ENCODE data around the gene ARPC4.

ARPC4 gene

DNA sequence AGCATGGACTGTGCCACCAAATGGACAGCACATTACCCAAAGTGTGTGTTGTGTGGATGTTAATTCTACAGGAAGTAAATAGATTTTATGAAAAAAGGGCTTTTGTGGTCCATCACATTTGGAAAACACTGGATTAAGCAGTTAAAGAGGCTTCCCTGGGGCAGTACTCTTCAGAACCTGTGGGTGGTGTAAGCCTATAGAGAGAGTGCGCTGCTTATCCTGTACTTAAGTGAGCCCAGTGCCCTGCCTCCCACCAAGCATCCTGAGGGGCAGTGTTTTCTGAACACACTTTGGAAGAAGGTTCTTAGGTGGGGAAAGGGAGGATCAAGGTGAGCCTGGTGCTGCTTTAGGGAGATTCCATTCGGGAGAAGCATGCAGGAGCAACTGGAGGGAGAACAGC lies 28.1 kb downstream of the ARPC4 start:
- no peaks in the 10 kb centered on the region for H3K9me3 ChIP-seq (ENCODE audit: control insufficient read depth in 2 of 2, low read length in 2 of 2)
- no peak overlapping the region for H3K4me3 ChIP-seq (ENCODE audit: low read length in 2 of 2)
- H3K4me1 ChIP-seq (ENCODE audit: control insufficient read depth, insufficient read depth, low read length) = no peaks in the 10 kb centered on the region
- peaks cover 3 to 8% of the 10 kb centered on the region in 2 donors for H3K36me3 ChIP-seq (ENCODE audit: control insufficient read depth in 2 of 2, insufficient read depth in 2 of 2, low read length in 2 of 2)
- H3K27me3 ChIP-seq (ENCODE audit: control insufficient read depth in 1 of 2, insufficient read depth in 2 of 2, low read length in 2 of 2) = no peaks in the 10 kb centered on the region
- no peak overlapping the region for H3K9ac ChIP-seq (ENCODE audit: low read length in 2 of 2)
- no peak overlapping the region for H3K27ac ChIP-seq (ENCODE audit: low read length)

DNA sequence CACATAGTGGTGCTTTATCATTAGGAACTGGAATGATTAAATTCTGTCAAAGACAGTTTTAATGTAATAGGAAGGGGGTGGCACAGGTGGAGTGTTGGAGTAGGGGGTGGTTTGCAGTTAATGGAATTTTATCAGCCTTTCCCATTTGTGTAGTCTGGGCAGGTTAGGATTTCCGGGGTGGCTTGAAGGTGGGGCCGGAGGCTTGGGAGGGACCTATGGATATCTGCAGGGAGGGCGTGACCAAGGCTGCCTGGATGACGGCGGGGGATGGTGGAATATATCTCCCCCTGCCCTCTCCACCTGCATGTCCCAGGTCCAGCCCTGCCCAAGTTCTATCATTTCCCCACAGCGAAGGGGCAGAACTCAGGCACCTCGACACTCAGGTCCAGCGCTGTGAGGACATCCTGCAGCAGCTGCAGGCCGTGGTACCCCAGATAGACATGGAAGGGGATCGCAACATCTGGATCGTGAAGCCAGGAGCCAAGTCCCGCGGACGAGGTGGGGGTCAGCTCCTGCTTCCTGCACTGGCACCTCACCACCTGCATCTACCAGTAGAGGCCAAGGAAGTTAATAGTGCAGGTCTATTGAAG lies 32.7 kb downstream of the ARPC4 start:
- Histone ChIP-seq H3K4me1 (ENCODE audit: control insufficient read depth, insufficient read depth, low read length) (no peaks in the 10 kb centered on the region), H3K9ac (ENCODE audit: low read length in 2 of 2) (no peak overlapping the region), H3K9me3 (ENCODE audit: control insufficient read depth in 2 of 2, low read length in 2 of 2) (no peaks in the 10 kb centered on the region), H3K36me3 (ENCODE audit: control insufficient read depth in 2 of 2, insufficient read depth in 2 of 2, low read length in 2 of 2) (peaks cover 13 to 14% of the 10 kb centered on the region in 2 donors), H3K27ac (ENCODE audit: low read length) (no peak overlapping the region), H3K4me3 (ENCODE audit: low read length in 2 of 2) (no peak overlapping the region), H3K27me3 (ENCODE audit: control insufficient read depth in 1 of 2, insufficient read depth in 2 of 2, low read length in 2 of 2) (no peaks in the 10 kb centered on the region)

DNA sequence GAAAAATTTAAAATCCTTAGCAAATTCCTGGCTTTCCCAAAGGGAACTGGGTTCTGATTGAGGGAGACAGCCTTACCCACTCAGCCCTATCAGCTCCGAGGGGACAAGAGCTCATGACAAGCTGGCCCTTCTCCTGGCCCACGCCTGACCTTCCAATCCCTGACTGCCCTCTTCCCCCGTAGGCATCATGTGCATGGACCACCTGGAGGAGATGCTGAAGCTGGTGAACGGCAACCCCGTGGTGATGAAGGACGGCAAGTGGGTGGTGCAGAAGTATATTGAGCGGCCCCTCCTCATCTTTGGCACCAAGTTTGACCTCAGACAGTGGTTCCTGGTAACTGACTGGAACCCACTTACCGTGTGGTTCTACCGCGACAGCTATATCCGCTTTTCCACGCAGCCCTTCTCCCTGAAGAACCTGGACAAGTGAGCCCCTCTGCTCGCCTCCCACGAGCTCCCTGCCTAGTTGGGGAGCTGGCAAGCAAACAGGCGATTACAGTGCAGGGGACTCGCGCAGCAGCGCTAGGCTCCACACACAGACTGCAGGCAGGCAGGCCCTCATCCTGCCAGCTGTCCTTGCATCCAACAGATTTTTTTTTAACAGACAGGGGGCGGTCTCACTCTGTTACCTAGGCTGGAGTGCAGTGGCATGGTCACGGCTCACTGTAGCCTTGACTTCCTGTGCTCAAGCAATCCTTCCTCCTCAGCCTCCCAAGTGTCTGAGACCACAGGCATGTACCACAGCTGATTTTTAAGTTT lies 34.1 kb downstream of the ARPC4 start:
- no peaks in the 10 kb centered on the region for H3K9me3 ChIP-seq (ENCODE audit: control insufficient read depth in 2 of 2, low read length in 2 of 2)
- H3K27ac ChIP-seq (ENCODE audit: low read length) = no peak overlapping the region
- H3K4me3 ChIP-seq (ENCODE audit: low read length in 2 of 2) = no peak overlapping the region
- H3K4me1 ChIP-seq (ENCODE audit: control insufficient read depth, insufficient read depth, low read length) = no peaks in the 10 kb centered on the region
- no peak overlapping the region for H3K9ac ChIP-seq (ENCODE audit: low read length in 2 of 2)
- H3K27me3 ChIP-seq (ENCODE audit: control insufficient read depth in 1 of 2, insufficient read depth in 2 of 2, low read length in 2 of 2) = no peaks in the 10 kb centered on the region
- H3K36me3 ChIP-seq (ENCODE audit: control insufficient read depth in 2 of 2, insufficient read depth in 2 of 2, low read length in 2 of 2) = peaks cover 13 to 17% of the 10 kb centered on the region in 2 donors

DNA sequence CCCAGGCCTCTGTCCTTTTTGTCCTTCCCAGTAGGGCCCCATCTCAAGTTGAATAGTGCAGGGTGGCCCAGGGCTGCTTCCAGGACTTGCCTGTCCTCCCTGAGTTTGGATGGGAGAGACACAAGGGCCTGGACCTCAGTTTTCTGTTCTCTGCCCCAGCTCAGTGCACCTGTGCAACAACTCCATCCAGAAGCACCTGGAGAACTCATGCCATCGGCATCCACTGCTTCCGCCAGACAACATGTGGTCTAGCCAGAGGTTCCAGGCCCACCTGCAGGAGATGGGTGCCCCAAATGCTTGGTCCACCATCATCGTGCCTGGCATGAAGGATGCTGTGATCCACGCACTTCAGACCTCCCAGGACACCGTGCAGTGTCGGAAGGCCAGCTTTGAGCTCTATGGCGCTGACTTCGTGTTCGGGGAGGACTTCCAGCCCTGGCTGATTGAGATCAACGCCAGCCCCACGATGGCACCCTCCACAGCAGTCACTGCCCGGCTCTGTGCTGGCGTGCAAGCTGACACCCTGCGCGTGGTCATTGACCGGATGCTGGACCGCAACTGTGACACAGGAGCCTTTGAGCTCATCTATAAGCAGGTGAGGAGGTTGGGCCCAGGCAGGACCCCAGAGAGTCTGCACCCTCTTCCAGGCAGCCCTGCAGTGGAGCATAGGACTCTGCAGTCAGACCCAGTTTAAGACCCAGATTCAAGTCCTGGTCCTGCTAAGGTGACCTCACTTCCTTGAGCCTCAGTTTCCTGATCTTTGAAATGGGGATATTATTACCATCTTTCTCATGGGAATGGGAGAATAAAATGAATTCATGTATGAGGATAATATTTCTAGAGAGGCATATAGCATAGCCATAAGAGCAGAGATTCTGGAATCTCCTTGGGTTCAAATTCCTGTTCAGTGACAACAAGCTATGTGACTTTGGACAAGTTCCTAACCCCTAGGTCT lies 36.2 kb downstream of the ARPC4 start:
- Histone ChIP-seq H3K36me3 (ENCODE audit: control insufficient read depth in 2 of 2, insufficient read depth in 2 of 2, low read length in 2 of 2) (peaks cover 19 to 30% of the 10 kb centered on the region in 2 donors), H3K4me1 (ENCODE audit: control insufficient read depth, insufficient read depth, low read length) (no peaks in the 10 kb centered on the region), H3K27me3 (ENCODE audit: control insufficient read depth in 1 of 2, insufficient read depth in 2 of 2, low read length in 2 of 2) (no peaks in the 10 kb centered on the region), H3K27ac (ENCODE audit: low read length) (no peak overlapping the region), H3K9me3 (ENCODE audit: control insufficient read depth in 2 of 2, low read length in 2 of 2) (no peaks in the 10 kb centered on the region), H3K4me3 (ENCODE audit: low read length in 2 of 2) (no peak overlapping the region), H3K9ac (ENCODE audit: low read length in 2 of 2) (no peak overlapping the region)

DNA sequence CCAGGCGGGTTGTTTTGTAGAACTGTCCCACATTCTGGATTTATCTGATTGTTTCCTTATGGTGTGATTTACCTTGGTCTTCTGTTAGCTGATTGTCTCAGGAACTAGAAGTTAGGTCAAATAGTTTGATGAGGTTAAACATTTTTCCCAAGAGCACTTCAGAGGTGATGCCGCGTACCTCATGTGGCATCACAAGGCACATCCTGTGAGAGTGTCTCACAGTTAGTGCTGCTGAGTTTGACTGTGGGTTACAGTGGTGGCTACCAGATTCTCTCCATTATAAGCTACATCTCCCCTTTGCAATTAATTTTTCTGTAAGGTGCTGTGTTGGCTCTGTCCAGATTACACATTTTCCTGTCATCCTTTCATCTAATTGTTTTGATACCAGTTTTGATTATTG lies 38.4 kb downstream of the ARPC4 start:
- Histone ChIP-seq H3K4me1 (ENCODE audit: control insufficient read depth, insufficient read depth, low read length) (no peaks in the 10 kb centered on the region), H3K27me3 (ENCODE audit: control insufficient read depth in 1 of 2, insufficient read depth in 2 of 2, low read length in 2 of 2) (no peaks in the 10 kb centered on the region), H3K9me3 (ENCODE audit: control insufficient read depth in 2 of 2, low read length in 2 of 2) (no peaks in the 10 kb centered on the region), H3K4me3 (ENCODE audit: low read length in 2 of 2) (no peak overlapping the region), H3K9ac (ENCODE audit: low read length in 2 of 2) (no peak overlapping the region), H3K27ac (ENCODE audit: low read length) (no peak overlapping the region), H3K36me3 (ENCODE audit: control insufficient read depth in 2 of 2, insufficient read depth in 2 of 2, low read length in 2 of 2) (peaks cover 34 to 43% of the 10 kb centered on the region in 2 donors)

DNA sequence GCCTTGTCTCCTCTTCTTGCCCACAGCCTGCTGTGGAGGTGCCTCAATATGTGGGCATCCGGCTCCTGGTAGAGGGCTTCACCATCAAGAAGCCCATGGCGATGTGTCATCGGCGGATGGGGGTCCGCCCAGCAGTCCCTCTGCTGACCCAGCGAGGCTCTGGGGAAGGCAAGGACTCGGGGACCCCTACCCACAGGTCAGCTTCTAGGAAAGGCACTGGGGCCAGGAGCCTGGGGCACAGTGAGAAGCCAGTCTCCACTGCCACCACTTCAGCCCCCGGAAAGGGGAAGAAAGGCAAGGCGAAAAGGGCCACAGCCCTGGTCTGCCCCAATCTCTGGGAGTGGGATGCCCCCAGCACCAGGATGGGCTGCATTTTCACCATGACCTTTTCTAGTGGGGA lies 40.2 kb downstream of the ARPC4 start:
- peaks cover 37 to 48% of the 10 kb centered on the region in 2 donors for H3K36me3 ChIP-seq (ENCODE audit: control insufficient read depth in 2 of 2, insufficient read depth in 2 of 2, low read length in 2 of 2)

DNA sequence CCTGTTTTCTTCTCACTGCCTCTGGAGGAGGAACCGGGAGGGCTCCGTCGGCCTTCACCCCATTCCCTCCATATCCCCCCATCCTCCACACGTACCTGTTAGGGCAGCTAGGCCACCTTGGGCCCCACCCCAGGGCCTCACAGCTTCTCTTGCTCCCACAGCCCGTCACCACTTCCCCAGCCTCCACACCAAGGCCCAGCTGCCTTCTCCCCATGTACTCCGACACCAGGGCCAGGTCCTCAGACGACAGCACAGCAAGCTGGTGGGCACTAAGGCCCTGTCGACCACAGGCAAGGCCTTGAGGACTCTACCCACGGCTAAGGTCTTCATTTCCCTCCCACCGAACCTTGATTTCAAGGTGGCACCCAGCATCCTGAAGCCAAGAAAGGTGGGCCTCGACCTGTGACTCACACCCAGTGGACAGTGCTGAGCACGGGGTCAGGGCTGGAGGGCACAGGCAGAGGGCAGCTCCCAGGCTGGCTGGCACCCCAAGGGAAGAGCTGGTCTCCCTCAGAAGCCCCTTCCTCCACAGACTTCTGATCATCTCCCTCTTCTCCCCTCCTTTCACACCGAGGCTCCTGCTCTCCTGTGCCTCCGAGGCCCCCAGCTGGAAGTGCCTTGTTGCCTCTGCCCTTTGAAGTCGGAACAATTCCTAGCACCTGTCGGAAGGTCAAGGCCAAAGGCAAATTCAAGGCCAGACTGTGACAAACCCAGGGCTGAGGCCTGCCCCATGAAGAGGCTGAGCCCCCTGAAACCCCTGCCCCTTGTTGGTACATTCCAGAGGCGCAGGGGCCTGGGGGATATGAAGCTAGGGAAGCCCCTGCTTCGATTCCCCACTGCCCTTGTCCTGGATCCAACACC lies 41.9 kb downstream of the ARPC4 start:
- Histone ChIP-seq H3K9me3 (ENCODE audit: control insufficient read depth in 2 of 2, low read length in 2 of 2) (no peaks in the 10 kb centered on the region), H3K36me3 (ENCODE audit: control insufficient read depth in 2 of 2, insufficient read depth in 2 of 2, low read length in 2 of 2) (peaks cover 34 to 48% of the 10 kb centered on the region in 2 donors), H3K4me1 (ENCODE audit: control insufficient read depth, insufficient read depth, low read length) (no peaks in the 10 kb centered on the region), H3K27me3 (ENCODE audit: control insufficient read depth in 1 of 2, insufficient read depth in 2 of 2, low read length in 2 of 2) (no peaks in the 10 kb centered on the region), H3K9ac (ENCODE audit: low read length in 2 of 2) (no peak overlapping the region), H3K4me3 (ENCODE audit: low read length in 2 of 2) (no peak overlapping the region), H3K27ac (ENCODE audit: low read length) (no peak overlapping the region)

More for the DNA sequence above, 40.2 kb downstream of the ARPC4 start:
- H3K4me1 ChIP-seq (ENCODE audit: control insufficient read depth, insufficient read depth, low read length) = no peaks in the 10 kb centered on the region
- H3K27me3 ChIP-seq (ENCODE audit: control insufficient read depth in 1 of 2, insufficient read depth in 2 of 2, low read length in 2 of 2) = no peaks in the 10 kb centered on the region
- H3K27ac ChIP-seq (ENCODE audit: low read length) = no peak overlapping the region
- H3K9ac ChIP-seq (ENCODE audit: low read length in 2 of 2) = no peak overlapping the region
- H3K4me3 ChIP-seq (ENCODE audit: low read length in 2 of 2) = no peak overlapping the region
- no peaks in the 10 kb centered on the region for H3K9me3 ChIP-seq (ENCODE audit: control insufficient read depth in 2 of 2, low read length in 2 of 2)

DNA sequence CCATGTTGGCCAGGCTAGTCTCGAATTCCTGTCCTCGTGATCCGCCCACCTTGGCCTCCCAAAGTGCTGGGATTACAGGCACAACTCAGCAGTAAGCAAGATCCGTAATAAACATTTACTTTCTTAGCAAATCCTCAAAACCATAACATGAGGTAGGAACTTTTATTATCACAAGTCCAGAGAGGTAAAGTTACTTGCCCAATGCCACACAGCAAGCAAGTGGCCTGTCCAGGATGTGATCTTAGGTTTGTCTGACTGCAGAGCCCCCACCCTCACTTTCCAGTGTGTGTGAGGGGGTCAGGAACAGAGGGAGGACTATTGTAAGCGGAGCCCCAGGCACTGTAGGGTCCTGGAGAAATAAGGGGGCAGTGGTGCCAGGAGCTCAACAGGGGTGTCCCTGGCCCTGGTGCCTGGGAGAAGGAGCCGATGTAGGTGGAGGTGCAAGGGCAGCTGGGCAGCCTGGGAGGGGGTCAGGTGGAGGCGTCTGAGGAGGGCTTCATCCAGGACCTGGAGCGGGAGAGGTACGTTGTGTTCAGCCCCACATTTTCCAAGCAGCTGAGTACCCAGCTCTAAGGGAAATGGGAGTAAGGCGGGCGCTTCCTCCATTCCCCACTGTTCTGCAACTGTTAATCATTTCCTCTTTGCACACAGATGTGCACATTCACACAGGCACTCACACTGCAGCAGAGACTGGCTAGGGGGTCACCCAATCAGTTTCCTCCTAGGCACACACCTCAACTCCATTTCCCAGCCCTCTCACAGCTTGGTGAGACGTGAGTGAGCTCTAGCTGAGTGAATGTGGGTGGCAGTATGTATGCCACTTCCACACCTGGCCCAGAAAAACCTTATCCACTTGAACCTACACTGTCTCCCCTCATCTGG lies 45.1 kb downstream of the ARPC4 start:
- Histone ChIP-seq H3K9ac (ENCODE audit: low read length in 2 of 2) (no peak overlapping the region), H3K4me1 (ENCODE audit: control insufficient read depth, insufficient read depth, low read length) (peaks cover under 1% of the 10 kb centered on the region), H3K9me3 (ENCODE audit: control insufficient read depth in 2 of 2, low read length in 2 of 2) (no peaks in the 10 kb centered on the region), H3K27me3 (ENCODE audit: control insufficient read depth in 1 of 2, insufficient read depth in 2 of 2, low read length in 2 of 2) (no peaks in the 10 kb centered on the region), H3K36me3 (ENCODE audit: control insufficient read depth in 2 of 2, insufficient read depth in 2 of 2, low read length in 2 of 2) (peaks cover 50 to 54% of the 10 kb centered on the region in 2 donors), H3K27ac (ENCODE audit: low read length) (no peak overlapping the region), H3K4me3 (ENCODE audit: low read length in 2 of 2) (no peak overlapping the region)

DNA sequence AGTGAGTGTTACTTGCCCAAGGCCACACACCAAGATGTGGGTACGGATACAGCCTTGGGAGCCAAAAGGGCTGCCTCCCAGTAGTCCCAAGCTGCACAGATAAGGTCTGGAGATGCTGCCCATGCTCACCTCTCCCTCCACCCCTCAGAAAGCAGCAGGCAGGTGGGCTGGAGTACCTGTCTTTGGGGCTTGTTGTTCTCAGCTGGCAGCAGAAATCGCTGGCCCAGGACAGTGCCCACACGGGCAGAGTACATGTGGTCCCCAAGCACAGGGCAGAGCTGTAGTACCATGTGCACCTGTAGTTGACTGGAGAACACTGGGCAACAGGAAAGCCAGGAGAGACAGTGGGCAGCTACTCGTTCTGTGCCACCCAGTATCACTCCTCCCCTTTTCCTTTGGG lies 46.0 kb downstream of the ARPC4 start:
- H3K4me1 ChIP-seq (ENCODE audit: control insufficient read depth, insufficient read depth, low read length) = peaks cover 6% of the 10 kb centered on the region
- H3K9ac ChIP-seq (ENCODE audit: low read length in 2 of 2) = no peak overlapping the region
- no peak overlapping the region for H3K27ac ChIP-seq (ENCODE audit: low read length)
- H3K4me3 ChIP-seq (ENCODE audit: low read length in 2 of 2) = no peak overlapping the region
- no peaks in the 10 kb centered on the region for H3K9me3 ChIP-seq (ENCODE audit: control insufficient read depth in 2 of 2, low read length in 2 of 2)
- peaks cover 48 to 50% of the 10 kb centered on the region in 2 donors for H3K36me3 ChIP-seq (ENCODE audit: control insufficient read depth in 2 of 2, insufficient read depth in 2 of 2, low read length in 2 of 2)
- H3K27me3 ChIP-seq (ENCODE audit: control insufficient read depth in 1 of 2, insufficient read depth in 2 of 2, low read length in 2 of 2) = no peaks in the 10 kb centered on the region

Measured in stomach smooth muscle (tissue), 2 donors.